Calu3 (cell line): ENCODE results near the gene CHMP2A. TPM values are rescaled to one million over a fixed set of nuclear protein-coding genes. Genes with fewer than 3 reads are reported as not detected.

Experiments
- Bru-seq: library from RNA; stranded (reverse); fragments of 400-500 nt; gene quantifications from one replicate; lab custom pipeline; 2021; lab: Mats Ljungman, UMichigan
- BruChase-seq, 2 experiments: library from RNA; stranded (reverse); fragments of 400-500 nt; gene quantifications; one replicate each; lab custom pipeline; 2021; lab: Mats Ljungman, UMichigan
- BruUV-seq: library from RNA; stranded (reverse); fragments of 400-500 nt; replicated peaks from 2 replicates; lab custom pipeline; 2021; lab: Mats Ljungman, UMichigan
- CTCF ChIA-PET: fragments of 300-600 bp; sonication (Branson Sonifier 250); formaldehyde crosslinking; loops from one replicate; lab custom pipeline; 2022; ENCODE audit warnings: antibody characterized with exemption; lab: Charles Lee
- DNase-seq: peaks from one replicate; pipeline ENCODE4 v3.0.0; 2022
- H3K27ac Mint-ChIP-seq: one replicate; pipeline ENCODE4 v1.8.0; 2022; ENCODE audit warnings: mixed read lengths; ENCODE audit not compliant: unreplicated experiment
- H3K27me3 Mint-ChIP-seq: one replicate; pipeline ENCODE4 v1.8.0; 2022; ENCODE audit warnings: mixed read lengths; ENCODE audit not compliant: unreplicated experiment
- H3K36me3 Mint-ChIP-seq: one replicate; pipeline ENCODE4 v1.8.0; 2022; ENCODE audit warnings: mild to moderate bottlenecking, moderate library complexity, mixed read lengths; ENCODE audit not compliant: insufficient read depth, unreplicated experiment
- H3K4me1 Mint-ChIP-seq: one replicate; pipeline ENCODE4 v1.8.0; 2022; ENCODE audit warnings: mild to moderate bottlenecking, low read depth, mixed read lengths; ENCODE audit not compliant: unreplicated experiment
- H3K4me3 Mint-ChIP-seq: one replicate; pipeline ENCODE4 v1.8.0; 2022; ENCODE audit warnings: mild to moderate bottlenecking, low read depth, moderate library complexity, mixed read lengths; ENCODE audit not compliant: unreplicated experiment
- H3K9me3 Mint-ChIP-seq: one replicate; pipeline ENCODE4 v1.8.0; 2022; ENCODE audit warnings: low read depth, mixed read lengths; ENCODE audit not compliant: unreplicated experiment
- CTCF ChIP-seq: fragments of 200-600 bp; IDR thresholded peaks from one replicate; pipeline ENCODE4 v1.8.0; 2022; ENCODE audit warnings: antibody characterized with exemption; ENCODE audit not compliant: unreplicated experiment
- intact Hi-C: fragments of 100-400 bp; cut with micrococcal nuclease; formaldehyde crosslinking; loops from one replicate; pipeline ENCODE4 v1.10.0; 2022; ENCODE audit not compliant: unreplicated experiment
- long read RNA-seq: library from polyadenylated mRNA; stranded (forward); transcript quantifications from one replicate; pipeline ENCODE4 v2.0.0, GENCODE V29; 2022
- total RNA-seq: library from RNA; stranded (reverse); gene quantifications from 2 replicates; pipeline ENCODE4 v1.2.3, GENCODE V29; 2022

CHMP2A gene
- total RNA-seq (168 TPM in 2 replicates), Bru-seq, nascent RNA (percentile 79 among the genes with signal in this experiment), BruChase-seq, experiment 1, labeled RNA remaining after a 6-hour chase (percentile 96 among the genes with signal in this experiment), BruChase-seq, experiment 2, labeled RNA remaining after a 2-hour chase (percentile 88 among the genes with signal in this experiment)
- long read RNA-seq, transcript CHMP2A-208 (6 exons, 885 nt): minor isoform, 49 of 298 reads
- long read RNA-seq, transcript CHMP2A-206 (5 exons, 1,178 nt): minor isoform, 18 of 298 reads
- long read RNA-seq, transcript CHMP2A-201 (6 exons, 913 nt): major isoform, 175 of 298 reads
- long read RNA-seq, partial matches to known transcripts: 40 of 298 reads
- long read RNA-seq, other reads (novel, unspliced or antisense): 16 of 298 reads

DNA sequence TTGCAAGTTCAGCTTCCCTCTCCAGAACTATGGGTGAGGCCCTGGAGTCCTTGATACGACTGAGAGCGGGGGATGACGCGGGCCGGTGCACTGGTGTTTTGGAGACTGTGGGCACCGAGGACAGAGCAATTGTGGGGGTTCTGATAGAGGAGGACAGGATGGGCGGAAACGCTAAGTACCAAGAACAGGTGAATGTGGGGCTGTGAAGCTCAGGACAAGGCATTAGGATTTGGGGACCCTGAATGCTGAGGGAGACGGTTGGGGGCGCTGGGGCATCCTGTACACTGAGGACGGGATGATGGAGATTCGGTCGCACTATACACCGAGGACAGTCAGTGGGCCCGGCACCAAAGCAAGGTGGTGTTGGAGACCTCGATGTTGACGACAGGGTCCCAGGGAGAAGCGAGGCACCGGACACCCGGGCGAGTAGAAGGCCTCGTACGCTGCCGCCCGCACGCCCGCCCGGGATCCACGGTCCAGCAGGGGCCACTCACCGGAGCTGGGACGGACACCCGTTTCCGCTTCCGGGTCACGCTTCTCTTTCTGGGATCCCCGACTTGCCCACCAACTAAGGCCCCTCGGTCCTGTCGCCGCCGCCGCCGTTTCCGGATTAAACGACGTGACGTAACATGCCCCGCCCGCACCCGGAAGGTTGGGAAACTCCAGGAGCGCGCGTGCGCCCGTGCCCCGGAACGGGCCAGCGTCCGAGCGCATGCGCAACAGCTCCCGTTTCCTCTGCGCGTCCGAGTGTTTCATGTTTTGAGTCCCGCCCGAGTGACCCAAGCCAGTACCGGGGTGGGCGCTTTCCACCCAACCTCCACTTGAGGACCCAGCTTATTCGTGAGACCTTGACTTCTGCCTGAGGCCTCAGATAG lies at the start of gene CHMP2A:
Gene CHMP2A (minus strand): TSS at position 612 of the 875 bp plus-strand sequence. CDS start 893 bp downstream, outside the sequence.
- intact Hi-C loops: no loop called here
- no peak for TF ChIP-seq CTCF

DNA sequence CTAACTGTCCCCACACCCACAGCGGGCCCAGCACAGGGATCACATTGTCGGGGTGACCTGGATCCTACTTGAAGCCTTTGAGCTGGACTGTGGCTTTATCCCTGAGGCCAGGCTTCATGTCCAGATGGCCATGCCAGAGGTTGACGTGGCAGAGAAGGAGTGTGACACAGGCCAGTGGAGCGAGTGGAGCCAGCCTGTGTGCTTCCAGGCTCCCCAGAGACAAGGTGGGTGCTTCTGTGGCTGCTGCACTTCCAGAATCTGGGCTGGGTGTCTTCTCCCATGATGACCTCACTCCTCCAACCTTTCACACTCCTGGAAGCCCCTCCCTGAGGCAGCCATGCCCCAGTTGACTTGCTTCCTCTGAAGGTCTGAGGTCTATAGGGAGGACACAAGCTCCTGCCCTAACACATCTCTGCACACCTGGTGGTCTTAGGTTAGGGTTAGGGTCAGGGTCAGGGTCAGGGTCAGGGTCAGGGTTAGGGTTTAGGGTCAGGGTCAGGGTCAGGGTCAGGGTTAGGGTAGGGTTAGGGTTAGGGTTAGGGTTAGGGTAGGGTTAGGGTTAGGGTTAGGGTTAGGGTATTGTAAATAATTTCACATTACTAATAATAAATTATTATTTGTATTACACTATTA lies 31.3 kb upstream of the CHMP2A start:
- Mint-ChIP-seq H3K9me3 (no peaks in the 10 kb centered on the region), H3K4me1 (no peaks in the 10 kb centered on the region), H3K36me3 (peaks cover 15% of the 10 kb centered on the region), H3K27me3 (no peaks in the 10 kb centered on the region), H3K27ac (no peak overlapping the region), H3K4me3 (no peak overlapping the region)
- CTCF ChIA-PET: no interaction called here
- TF ChIP-seq CTCF: no peak
- intact Hi-C loops: no loop called here
- no peak for DNase-seq
- no TSS peak for BruUV-seq

More for the DNA sequence above, at the start of gene CHMP2A:
- peaks cover 29% of the 10 kb centered on the region for H3K4me1 Mint-ChIP-seq
- CTCF ChIA-PET: interaction anchor here (0.6 to 1.4 kb wide), 6 partner anchors 21 to 277 kb away, joined by 3 to 6 read pairs (median 4); partner anchors contain the start of gene ZBTB45
- H3K9me3 Mint-ChIP-seq: no peaks in the 10 kb centered on the region
- peak; percentile 99 for DNase-seq
- H3K27ac Mint-ChIP-seq: peak within 1 kb of the TSS; percentile 88
- peaks cover 94% of the 10 kb centered on the region for H3K36me3 Mint-ChIP-seq
- H3K27me3 Mint-ChIP-seq: no peaks in the 10 kb centered on the region
- peak within 1 kb of the TSS; percentile 79 for H3K4me3 Mint-ChIP-seq
- TSS peak; percentile 43 for BruUV-seq

GRCh38 chr19:58585442-58586132 lies 30.7 kb upstream of the CHMP2A start:
- CTCF ChIA-PET: no interaction called here
- Mint-ChIP-seq H3K36me3 (peaks cover 18% of the 10 kb centered on the region), H3K27me3 (no peaks in the 10 kb centered on the region), H3K4me3 (no peak overlapping the region), H3K9me3 (no peaks in the 10 kb centered on the region), H3K4me1 (no peaks in the 10 kb centered on the region), H3K27ac (no peak overlapping the region)
- BruUV-seq: no TSS peak
- DNase-seq: no peak
- intact Hi-C loops: no loop called here
- TF ChIP-seq CTCF: no peak
